GM21447 (cell line): ENCODE data around the gene KCNV2.

Source experiments
- ATAC-seq: cut with Tn5 transposase; IDR thresholded peaks from one replicate; pipeline ENCODE4 v1.9.1; 2021; ENCODE audit not compliant: unreplicated experiment

KCNV2 gene

GRCh38 chr9:2758162-2758897, 41.0 kb downstream of the KCNV2 start:
- no peak for ATAC-seq

- ATAC-seq, result no peak
Observed at GRCh38 chr9:2758898-2759510, 41.7 kb downstream of the KCNV2 start.

- ATAC-seq, result peak; percentile 59
Observed at GRCh38 chr9:2761424-2761823, 44.1 kb downstream of the KCNV2 start.

- ATAC-seq, result peak; percentile 61
Observed at GRCh38 chr9:2764353-2764752, 47.0 kb downstream of the KCNV2 start.

GRCh38 chr9:2765250-2765880, 48.1 kb downstream of the KCNV2 start:
- no peak for ATAC-seq

- ATAC-seq, result no peak
Observed at GRCh38 chr9:2767800-2768677, 50.7 kb downstream of the KCNV2 start.

GRCh38 chr9:2771087-2771486, 53.8 kb downstream of the KCNV2 start:
- ATAC-seq, result no peak

- no peak for ATAC-seq
Observed at GRCh38 chr9:2771661-2772060, 54.4 kb downstream of the KCNV2 start.

GRCh38 chr9:2777454-2777853, 60.1 kb downstream of the KCNV2 start:
- no peak for ATAC-seq

GRCh38 chr9:2778816-2779215, 61.5 kb downstream of the KCNV2 start:
- ATAC-seq, result no peak
